ENCODE data around the gene DNAH14. TPM values are rescaled to one million over a fixed set of nuclear protein-coding genes. Genes with fewer than 3 reads are reported as not detected.

Gene DNAH14
- total and polyA plus RNA-seq, 12 donors: 7.6 to 25.3 (median 16.5) TPM

GRCh38 chr1:225354906-225355305 is 425.4 kb downstream of the DNAH14 start:
- DNase-seq: no peak
- Histone ChIP-seq H3K4me1 (replicated peaks in 1 of 2) (no peaks in the 10 kb centered on the region), H3K36me3 (replicated peaks in 1 of 2) (no peaks in the 10 kb centered on the region), H3K9me3 (replicated peaks in 1 of 3) (no peaks in the 10 kb centered on the region), H3K4me3 (no peak overlapping the region), H3K27ac (no peak overlapping the region), H3K27me3 (no peaks in the 10 kb centered on the region)
- TF ChIP-seq POLR2A (IDR thresholded peaks at IDR 0.05): no peak
- no peak for TF ChIP-seq CTCF (IDR thresholded peaks at IDR 0.05)
- whole genome bisulfite sequencing, 4 donors: 74 to 87% (median 82%) methylated on average over 3 of the region's 3 CpGs
- intact Hi-C loops (cut with DNase I): no loop called here

GRCh38 chr1:225355863-225356262 is 426.4 kb downstream of the DNAH14 start:
- Histone ChIP-seq H3K9me3 (replicated peaks in 1 of 3) (no peaks in the 10 kb centered on the region), H3K4me3 (no peak overlapping the region), H3K36me3 (replicated peaks in 1 of 2) (no peaks in the 10 kb centered on the region), H3K4me1 (replicated peaks in 1 of 2) (no peaks in the 10 kb centered on the region), H3K27me3 (no peaks in the 10 kb centered on the region), H3K27ac (no peak overlapping the region)
- DNase-seq: no peak
- TF ChIP-seq POLR2A (IDR thresholded peaks at IDR 0.05) (no peak), CTCF (IDR thresholded peaks at IDR 0.05) (no peak)
- intact Hi-C loops (cut with DNase I): no loop called here
- 88 to 100% (median 90%) methylated on average over 1 of the region's 1 CpG for WGBS, 4 donors

- no peaks in the 10 kb centered on the region for H3K9me3 ChIP-seq (replicated peaks in 1 of 3)
- H3K27me3 ChIP-seq: no peaks in the 10 kb centered on the region
- intact Hi-C loops (cut with DNase I): no loop called here
- TF ChIP-seq CTCF (IDR thresholded peaks at IDR 0.05): no peak
- no peak for TF ChIP-seq POLR2A (IDR thresholded peaks at IDR 0.05)
- WGBS, 4 donors: 80 to 94% (median 91%) methylated on average over 4 of the region's 4 CpGs
- no peaks in the 10 kb centered on the region for H3K36me3 ChIP-seq (replicated peaks in 1 of 2)
- no peak overlapping the region for H3K4me3 ChIP-seq
- no peak for DNase-seq
- no peak overlapping the region for H3K27ac ChIP-seq
- H3K4me1 ChIP-seq (replicated peaks in 1 of 2): no peaks in the 10 kb centered on the region
Observed at GRCh38 chr1:225360119-225360518, 430.6 kb downstream of the DNAH14 start.

GRCh38 chr1:225361176-225361575 is 431.7 kb downstream of the DNAH14 start:
- Histone ChIP-seq H3K27ac (no peak overlapping the region), H3K36me3 (replicated peaks in 1 of 2) (no peaks in the 10 kb centered on the region), H3K27me3 (no peaks in the 10 kb centered on the region), H3K4me1 (replicated peaks in 1 of 2) (no peaks in the 10 kb centered on the region), H3K4me3 (no peak overlapping the region), H3K9me3 (replicated peaks in 1 of 3) (no peaks in the 10 kb centered on the region)
- 83 to 95% (median 91%) methylated on average over 1 of the region's 1 CpG for WGBS, 4 donors
- TF ChIP-seq POLR2A (IDR thresholded peaks at IDR 0.05) (no peak), CTCF (IDR thresholded peaks at IDR 0.05) (no peak)
- DNase-seq: no peak
- intact Hi-C loops (cut with DNase I): no loop called here

Data from adrenal gland (tissue), 12 donors.